Jurkat, Clone E6-1 (cell line): ENCODE data around the gene FMO2.
"Not testable (repeated sequence)": the region's sequence is repeated elsewhere in the genome, so short reads cannot be mapped to it uniquely, and the experiment has no call there.

Experiments
- DNase-seq: peaks from one replicate; pipeline ENCODE4 v3.0.0-alpha.2; 2011; ENCODE audit warnings: low read depth, low spot score
- H3K4me3 ChIP-seq: 2 replicates; pipeline ENCODE4 v1.5.1; 2011; ENCODE audit warnings: mild to moderate bottlenecking, low read length, control low read depth, moderate library complexity

FMO2 gene

DNA sequence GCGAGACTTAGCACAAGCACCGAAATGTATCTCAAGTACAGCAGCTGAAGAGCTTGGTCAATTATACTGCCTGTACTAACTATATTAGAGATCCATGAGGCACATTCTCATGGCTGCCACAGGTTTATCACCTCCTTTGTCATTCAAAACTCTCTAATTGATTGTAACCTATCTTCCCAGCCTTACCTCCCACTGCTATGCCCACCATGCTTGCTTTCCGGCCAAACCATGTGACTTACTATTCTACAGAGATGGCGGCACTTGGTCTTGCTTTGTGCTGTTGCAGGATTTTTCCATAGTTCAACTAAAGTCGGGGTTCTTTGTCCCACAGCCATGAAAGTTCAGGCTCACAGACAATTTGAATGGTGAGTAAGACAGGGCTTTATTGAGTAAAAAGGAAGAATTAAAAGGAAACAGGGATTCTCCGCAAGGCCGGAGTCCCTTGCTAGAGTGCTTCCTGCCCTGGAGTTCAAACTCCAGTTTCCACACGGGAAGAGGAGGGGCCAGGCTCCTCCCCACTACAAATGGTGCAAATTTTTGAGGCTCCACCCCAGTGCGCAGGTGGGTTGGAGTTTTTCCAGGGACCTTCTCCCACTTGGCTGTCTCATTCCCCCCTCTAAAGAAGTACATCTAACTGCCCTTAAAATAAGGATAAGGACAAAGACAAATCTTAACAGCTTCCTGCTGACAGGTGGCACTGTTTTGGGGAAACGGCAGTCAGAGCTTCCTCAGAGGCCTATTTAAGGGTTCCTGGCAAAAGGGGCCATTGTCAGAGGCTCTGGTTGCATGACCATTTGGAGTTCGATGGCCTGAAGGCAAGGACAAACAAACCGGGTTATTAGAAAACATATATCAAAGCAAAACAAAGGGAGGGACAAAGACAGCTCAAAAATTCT, 28.7 kb downstream of the FMO2 start:
- no peak overlapping the region for H3K4me3 ChIP-seq
- no peak for DNase-seq

DNA sequence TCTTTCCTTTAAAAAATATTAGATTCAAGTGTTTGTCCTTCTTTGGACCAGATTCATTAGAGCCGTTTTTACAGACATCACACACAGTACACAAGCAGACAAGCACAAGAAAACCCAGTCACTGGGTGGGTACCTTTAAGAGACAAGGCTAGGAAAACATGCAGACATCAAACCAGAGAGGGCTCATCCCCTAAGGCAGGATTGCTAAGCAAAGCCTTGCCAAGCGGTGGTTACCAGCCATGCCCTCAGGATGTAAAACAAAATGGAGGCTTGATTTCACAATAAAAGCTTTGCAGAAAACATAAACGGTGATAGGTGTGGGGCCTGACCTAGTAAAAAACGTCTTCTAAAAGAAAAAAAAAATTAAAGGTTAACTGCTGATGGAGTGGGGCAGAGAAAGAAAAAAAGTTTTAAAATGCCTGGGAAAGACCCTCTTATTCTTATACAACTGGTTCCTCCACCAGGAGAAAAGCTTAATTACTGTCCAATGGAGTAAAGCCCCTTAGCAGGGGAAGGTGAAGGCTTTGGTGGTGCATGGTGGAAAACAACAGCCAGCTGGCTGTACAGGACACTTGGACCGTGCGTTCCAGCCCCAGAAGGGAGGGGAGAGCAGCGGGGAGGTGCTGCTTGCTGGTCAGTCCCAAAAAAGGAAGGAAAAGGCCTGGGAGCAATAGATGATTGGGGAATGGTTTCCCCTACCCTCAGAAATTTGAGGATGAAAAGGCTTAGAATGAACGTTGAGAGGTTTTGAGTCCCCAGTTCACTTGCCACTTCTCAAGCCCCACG, 32.8 kb downstream of the FMO2 start:
- no peak for DNase-seq
- no peak overlapping the region for H3K4me3 ChIP-seq

DNA sequence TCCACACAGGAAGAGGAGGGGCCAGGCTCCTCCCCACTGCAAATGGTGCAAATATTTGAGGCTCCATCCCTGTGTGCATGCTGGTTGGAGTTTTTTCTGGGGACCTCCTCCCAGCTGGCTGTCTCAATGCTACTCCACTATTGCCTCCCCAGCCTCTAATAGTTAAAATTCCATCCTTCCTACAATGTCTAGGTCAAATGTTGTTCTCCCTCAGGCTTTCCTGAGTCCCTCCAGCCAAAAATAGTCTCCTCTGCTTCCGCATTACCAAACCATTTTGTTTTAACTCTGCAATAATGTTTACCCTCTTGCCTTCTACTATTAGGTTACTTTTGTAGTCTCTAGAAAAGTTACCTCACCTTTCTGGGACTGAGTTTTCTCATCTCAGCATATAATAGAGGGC, 33.6 kb downstream of the FMO2 start:
- no peak for DNase-seq
- no peak overlapping the region for H3K4me3 ChIP-seq

DNA sequence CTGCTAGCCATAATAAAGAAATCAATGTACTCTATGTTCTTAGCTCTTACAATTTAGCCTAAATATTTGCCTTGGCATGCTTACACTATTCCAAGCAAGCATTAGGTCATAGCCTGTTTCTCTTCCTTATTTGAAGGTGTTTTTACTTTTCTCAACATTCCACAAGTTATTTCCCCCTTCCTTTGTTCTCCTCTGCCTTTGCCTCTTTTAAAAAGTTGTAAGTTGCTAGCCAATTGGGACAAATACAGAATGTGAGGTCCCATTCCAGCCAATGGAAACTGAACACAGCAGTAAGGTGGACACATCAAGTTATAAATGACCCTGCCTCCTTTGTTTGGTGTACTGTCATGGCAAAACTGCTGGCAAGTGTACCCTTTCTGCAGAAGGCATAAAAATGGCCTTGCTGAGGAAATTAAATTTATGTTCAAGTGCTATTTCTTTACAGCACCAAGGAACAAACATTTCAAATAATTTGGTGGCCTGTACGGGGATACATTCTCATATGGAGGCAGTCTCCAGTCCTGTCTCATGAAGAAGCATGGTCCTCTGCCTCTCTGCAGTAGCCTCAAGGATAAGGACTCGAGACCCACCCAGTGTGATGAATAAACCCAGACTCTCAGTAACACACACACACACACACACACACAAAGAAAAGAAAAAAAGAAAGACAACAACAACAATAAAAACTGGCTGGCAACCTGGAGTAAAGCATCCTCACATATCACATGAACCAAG, 34.4 kb downstream of the FMO2 start:
- no peak overlapping the region for H3K4me3 ChIP-seq
- no peak for DNase-seq

DNA sequence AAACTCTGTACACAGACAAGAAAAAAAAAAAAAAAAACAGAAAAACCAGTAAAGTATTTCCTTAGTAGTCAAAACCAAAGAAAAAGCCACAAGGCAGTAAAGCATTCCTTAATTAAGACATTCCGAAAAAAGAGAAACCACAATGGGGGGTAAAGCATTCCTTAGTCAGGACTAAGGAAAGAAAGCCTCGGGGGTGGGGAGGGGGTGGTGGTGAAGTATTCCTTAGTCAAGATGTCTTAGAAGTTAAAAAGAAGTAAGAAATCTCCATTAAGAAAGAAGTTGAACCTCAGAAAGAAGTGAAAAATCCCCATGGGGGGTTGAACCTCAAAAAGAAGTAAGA, 35.0 kb downstream of the FMO2 start:
- H3K4me3 ChIP-seq: no peak overlapping the region
- no peak for DNase-seq

DNA sequence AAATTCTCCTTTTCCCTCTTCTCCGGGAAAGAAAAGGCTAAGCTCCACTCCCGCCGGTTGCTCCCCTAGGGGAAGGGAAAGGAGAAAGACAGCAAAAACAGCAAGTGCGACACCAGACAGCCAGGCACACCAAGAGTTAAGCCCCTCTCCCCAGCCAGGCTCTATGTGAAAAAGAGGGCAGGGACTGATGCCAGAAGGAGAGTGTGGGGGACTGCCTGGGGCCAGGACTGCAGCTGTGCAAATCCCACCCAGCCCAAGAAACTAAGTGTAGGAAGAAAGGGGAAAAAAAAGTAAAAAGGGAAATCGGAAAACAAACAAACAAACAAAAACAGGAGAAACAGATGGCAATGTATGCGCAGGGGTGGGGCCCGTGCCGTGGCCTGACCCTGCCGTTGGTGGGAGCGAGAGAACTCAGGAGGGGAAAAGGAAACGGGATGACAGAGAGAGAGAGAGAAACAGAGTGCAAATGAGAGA, 35.5 kb downstream of the FMO2 start:
- no peak overlapping the region for H3K4me3 ChIP-seq
- no peak for DNase-seq

DNA sequence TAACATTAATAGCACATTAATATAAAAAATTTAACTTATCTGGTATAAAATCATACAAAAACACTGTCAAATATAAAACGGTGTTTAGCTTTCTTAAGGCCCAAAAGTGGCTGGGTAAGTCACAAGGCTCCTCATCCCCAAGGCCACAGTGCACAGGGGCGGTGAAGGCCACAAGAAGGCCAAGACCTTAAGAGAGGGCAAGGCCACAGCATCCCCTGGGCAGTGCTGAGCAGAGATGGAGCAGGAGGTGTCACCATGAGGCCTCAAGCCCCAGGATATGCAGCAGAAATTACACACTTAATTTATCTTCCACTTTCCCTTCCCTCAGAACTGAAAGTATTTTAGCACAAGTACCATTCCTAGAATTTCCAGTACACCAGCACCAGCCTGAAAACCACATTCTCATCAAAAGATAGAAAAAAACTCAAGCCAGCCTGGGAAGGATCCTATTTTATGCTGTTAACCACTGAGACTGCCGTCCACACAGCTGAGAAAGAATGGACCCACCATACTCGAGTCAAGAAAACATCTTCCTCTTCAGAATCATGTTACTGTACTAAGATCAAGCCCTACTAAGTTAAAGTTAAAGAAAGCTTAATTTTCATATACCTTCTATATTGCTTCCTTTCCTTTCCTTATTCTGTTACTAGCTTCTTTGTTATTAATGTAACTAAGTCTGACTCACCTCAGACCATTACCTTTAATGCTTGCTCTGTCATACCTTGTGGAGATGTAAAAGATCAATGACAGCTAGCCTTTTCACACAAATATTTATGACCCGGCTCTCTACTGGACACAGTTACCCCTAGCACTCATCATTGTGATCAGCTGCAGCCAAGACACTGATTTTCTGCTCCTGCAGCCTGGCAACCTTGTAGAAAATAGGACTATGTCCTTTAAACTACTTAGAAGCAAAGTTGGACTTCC, 36.8 kb downstream of the FMO2 start:
- no peak for DNase-seq
- no peak overlapping the region for H3K4me3 ChIP-seq

DNA sequence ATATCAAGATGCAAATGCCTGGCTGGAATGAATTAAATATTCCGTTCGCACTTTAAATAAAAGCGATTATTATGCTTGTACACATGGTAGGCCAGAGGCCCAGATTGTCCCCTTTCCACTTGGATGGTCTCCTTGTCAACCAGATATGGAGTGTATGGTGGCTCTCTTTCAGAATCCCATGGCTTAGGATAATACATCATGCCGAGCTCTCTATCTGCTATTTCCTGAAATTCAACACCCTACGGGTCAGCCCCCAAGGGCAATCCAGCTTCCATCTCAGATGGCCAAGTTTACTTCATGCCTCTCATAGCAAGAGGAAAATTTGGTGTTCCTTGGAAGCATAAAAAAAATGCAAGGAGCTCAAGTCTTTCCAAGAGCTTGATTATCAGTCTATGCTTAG, 37.8 kb downstream of the FMO2 start:
- H3K4me3 ChIP-seq: no peak overlapping the region

DNA sequence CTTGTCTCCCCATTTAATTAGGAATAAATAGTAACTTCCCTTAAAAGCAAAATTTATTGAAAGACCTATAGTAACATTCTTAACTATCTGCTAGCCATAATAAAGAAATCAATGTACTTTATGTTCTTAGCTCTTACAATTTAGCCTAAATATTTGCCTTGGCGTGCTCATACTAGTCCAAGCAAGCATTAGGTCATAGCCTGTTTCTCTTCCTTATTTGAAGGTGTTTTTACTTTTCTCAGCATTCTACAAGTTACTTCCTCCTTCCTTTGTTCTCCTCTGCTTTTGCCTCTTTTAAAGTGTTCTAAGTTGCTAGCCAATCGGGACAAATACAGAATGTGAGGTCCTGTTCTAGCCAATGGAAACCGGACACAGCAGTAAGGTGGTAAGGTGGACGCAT, 39.2 kb downstream of the FMO2 start:
- DNase-seq, H3K4me3 ChIP-seq: not testable (repeated sequence)

More for the DNA sequence above, 37.8 kb downstream of the FMO2 start:
- DNase-seq: no peak

DNA sequence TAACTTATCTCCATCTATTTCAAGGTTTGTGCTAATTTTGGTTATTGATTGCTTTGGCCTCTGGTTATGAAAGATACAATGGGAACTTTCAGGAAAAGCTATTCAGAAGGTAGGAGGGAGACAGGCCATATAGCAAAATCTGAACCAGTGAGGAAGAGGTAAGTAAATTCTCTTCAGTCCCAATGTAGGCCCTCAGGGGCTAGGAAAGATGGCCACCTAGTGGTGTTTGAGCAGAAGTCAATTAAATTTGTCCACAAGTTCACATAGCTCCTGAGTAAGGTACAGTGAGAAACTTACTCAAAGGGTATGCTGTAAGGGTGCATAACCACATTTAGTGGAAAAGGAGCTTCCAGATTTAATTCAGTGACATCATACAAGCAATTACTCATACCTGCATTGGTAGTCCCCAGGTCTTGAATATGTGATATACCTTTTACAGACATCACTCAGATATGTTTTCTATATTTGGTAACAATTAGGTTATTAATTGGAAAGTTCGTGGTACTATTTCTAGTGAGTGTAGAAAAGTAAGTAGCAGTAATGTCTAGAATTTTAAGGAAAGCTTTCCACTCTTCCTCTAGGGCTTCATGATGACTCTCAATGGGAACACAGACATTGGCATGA, 41.8 kb downstream of the FMO2 start:
- DNase-seq: peak; percentile 49
- no peak overlapping the region for H3K4me3 ChIP-seq

DNA sequence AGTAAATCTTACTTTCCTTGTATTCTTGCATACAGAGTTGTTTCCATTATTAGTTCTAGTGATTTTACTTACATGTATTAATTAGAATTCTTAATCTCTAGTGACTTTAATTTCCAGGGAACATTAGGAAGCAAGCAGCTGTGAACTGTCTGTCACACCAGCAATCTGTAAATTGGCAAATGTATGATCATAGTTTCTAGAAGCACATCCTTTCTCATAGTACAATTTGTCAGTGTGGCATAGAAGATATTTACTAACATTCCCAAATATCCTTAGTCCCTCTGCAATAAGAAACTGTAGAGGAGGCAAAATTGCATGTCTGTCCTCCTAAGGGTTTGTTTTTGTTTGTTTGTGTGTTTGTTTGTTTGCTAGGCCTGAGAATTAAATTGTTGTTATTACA, 46.2 kb downstream of the FMO2 start:
- no peak for DNase-seq

DNA sequence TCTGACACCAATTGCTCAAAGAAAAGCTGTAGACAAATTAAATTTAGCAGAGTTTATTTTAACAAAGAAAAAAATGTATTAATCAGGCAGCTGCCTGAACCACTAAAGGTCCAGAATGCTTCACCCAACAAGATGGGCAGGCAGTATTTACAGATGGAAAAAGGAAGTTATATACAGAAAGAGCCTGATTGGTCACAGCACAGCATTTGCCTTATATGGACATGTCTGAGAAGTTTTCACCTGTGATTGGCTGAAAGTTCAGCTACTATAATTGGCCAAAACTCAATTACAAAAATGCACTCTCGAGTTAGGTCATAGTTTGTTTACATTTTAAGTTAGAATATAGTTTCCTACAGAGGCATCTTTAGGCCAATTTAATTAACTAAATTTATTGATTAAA, 48.1 kb downstream of the FMO2 start:
- DNase-seq: no peak
- no peak overlapping the region for H3K4me3 ChIP-seq

More for the DNA sequence above, 46.2 kb downstream of the FMO2 start:
- H3K4me3 ChIP-seq: no peak overlapping the region

DNA sequence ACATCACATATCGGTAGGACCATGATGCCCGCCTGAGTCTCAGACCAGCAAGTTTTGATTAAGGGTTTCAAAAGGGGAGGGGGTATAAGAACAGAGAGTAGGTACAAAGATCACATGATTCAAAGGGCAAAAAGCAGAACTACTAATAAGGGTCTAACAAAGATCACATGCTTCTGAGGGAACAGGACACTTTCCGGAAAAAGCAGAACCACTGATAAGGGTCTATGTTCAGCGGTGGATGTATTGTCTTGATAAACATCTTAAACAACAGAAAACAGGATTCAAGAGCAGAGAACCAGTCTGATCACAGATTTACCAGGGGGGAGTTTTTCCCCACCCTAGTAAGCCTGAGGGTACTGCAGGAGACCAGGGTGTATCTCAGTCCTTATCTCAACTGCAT, 51.1 kb downstream of the FMO2 start:
- not testable (repeated sequence) for DNase-seq, H3K4me3 ChIP-seq

DNA sequence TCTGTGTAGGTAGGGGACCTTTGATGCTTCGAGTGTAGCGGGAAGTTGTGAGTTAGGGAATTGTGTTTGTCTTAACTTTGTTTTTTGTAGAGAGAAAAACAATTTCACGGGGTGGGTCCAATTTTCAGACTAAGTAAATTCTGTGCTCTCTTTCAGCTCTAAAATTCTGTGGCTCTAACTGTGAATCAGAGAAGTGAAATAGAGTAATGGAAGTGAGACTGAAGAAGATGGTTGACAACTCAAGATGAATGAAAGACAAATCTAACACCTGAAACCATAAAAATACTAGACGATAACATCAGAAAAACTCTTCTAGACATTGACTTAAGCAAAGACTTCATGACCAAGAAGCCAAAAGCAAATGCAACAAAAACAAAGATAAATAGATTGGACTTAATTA, 58.8 kb downstream of the FMO2 start:
- DNase-seq: no peak
- no peak overlapping the region for H3K4me3 ChIP-seq

DNA sequence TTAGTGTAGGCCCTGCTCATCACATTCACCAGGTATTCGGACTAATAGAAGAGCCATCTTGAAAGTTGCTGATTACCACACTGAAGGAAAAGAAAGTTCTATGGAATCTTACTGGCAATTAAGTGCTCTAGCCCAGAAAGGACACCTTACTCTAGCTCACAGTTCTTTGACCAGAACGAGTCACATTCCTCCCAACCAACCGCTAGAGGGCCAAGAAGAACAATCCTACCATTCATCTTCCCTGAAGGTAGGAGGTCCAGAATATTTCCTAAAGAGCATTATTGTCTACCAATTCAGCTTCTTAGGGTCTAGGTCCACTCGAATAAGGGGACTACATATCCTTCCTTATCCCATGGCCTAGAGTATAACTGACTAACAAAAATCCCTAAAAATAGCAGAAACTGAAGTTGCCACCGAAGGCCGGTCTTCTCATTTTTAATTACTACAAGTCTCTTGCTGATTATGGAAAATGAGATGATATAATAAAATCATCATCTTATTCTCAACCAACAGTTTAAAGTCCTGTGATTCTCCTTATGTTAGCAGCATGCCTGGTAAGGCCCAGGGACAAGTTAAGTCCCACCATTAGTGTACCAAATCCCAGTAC, 60.5 kb downstream of the FMO2 start:
- DNase-seq: peak; percentile 28
- no peak overlapping the region for H3K4me3 ChIP-seq

DNA sequence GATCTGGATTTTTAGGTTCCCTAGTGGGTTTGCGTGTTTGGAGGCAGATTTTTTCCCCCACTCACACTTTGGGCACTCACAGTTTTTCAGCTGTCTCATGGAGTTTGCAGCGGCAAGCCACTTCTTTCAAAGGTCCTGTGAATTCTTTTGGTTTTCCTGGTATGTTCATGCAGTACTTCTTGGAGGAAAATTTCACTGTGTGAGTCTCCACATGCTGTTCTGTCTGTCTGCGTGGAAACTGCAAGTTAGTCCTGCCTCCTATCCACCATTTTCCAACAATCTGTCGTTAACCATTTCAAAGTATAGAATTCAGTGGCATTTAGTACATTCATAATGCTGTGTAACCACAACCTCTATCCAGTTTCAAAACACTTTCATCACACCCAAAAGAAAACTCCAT, 62.4 kb downstream of the FMO2 start:
- no peak for DNase-seq
- no peak overlapping the region for H3K4me3 ChIP-seq

DNA sequence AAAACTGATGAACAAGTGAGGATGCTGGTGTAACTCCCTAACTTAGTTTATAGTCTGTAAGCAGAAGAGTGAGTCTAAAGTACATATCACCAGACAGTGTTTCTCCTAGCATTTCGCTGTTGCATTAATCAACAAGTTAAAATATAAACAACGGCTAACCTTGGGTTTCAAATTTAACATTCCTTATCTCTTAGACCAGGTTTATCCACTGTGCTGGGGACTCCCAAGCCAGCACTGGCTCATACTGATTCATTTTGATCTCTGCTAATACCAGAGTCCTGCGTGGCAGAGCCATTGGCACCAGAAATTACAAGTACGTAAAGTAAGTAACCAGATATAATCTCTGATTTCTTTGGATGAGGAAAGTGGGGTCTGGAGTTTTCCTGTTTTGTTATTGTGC, 63.2 kb downstream of the FMO2 start, which contains the start of gene FMO1:
TSS of gene FMO1 (plus strand) at position 193 of the 400 bp plus-strand sequence. CDS start 9,594 bp downstream, outside the sequence.
- no peak within 1 kb of the TSS for H3K4me3 ChIP-seq
- DNase-seq: no peak

DNA sequence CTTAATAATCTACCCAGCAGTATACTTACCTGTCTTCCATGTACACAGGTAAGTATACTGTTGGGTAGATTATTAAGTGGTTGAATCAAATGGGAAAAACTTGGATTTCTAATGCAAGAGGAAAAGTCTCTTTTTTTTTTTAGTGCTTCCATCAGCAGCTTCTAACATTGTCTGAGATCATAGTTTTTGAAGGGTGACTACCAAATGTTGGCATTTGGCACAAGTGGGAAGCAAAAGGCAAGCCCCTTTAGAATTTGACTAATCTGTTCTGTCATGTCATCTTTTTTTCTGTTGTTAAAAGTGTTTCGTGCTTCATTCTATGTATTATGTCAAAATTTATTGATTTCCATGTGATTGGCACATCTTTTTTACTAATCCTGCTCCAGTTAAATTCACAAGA, 63.7 kb downstream of the FMO2 start:
- H3K4me3 ChIP-seq: no peak overlapping the region
- DNase-seq: no peak
